ENCODE data around the gene HESX1.

Gene HESX1

GRCh38 chr3:57168151-57168550, 31.6 kb downstream of the HESX1 start:
- DNase-seq (ENCODE audit: low read depth), result no peak

- DNase-seq (ENCODE audit: low read depth), result no peak
Measured at GRCh38 chr3:57166660-57167059, 33.1 kb downstream of the HESX1 start.

- DNase-seq (ENCODE audit: low read depth), result no peak
Measured at GRCh38 chr3:57165641-57166040, 34.1 kb downstream of the HESX1 start.

GRCh38 chr3:57164657-57165573, 34.9 kb downstream of the HESX1 start, which contains the start of gene IL17RD:
TSS of gene IL17RD (minus strand) at chr3:57165353. CDS start at chr3:57165286, 67 bp downstream.
- DNase-seq (ENCODE audit: low read depth), result no peak

GRCh38 chr3:57164217-57164656, 35.5 kb downstream of the HESX1 start:
- DNase-seq (ENCODE audit: low read depth), result no peak

- no peak for DNase-seq (ENCODE audit: low read depth)
Measured at GRCh38 chr3:57163751-57164150, 36.0 kb downstream of the HESX1 start.

GRCh38 chr3:57161915-57162314, 37.9 kb downstream of the HESX1 start:
- no peak for DNase-seq (ENCODE audit: low read depth)

- DNase-seq (ENCODE audit: low read depth), result no peak
Measured at GRCh38 chr3:57160765-57161538, 38.8 kb downstream of the HESX1 start.

- DNase-seq (ENCODE audit: low read depth), result no peak
Measured at GRCh38 chr3:57160076-57160764, 39.6 kb downstream of the HESX1 start.

GRCh38 chr3:57158813-57159738, 40.7 kb downstream of the HESX1 start:
- DNase-seq (ENCODE audit: low read depth), result no peak

- DNase-seq (ENCODE audit: low read depth), result no peak
Measured at GRCh38 chr3:57158325-57158724, 41.5 kb downstream of the HESX1 start.

- DNase-seq (ENCODE audit: low read depth), result no peak
Measured at GRCh38 chr3:57157545-57157944, 42.2 kb downstream of the HESX1 start.

- DNase-seq (ENCODE audit: low read depth), result no peak
Measured at GRCh38 chr3:57155310-57155643, 44.5 kb downstream of the HESX1 start.

- no peak for DNase-seq (ENCODE audit: low read depth)
Measured at GRCh38 chr3:57154470-57155309, 45.1 kb downstream of the HESX1 start.

GRCh38 chr3:57152151-57153143, 47.3 kb downstream of the HESX1 start:
- DNase-seq (ENCODE audit: low read depth), result no peak

- DNase-seq (ENCODE audit: low read depth), result no peak
Measured at GRCh38 chr3:57151749-57152148, 48.0 kb downstream of the HESX1 start.

- no peak for DNase-seq (ENCODE audit: low read depth)
Measured at GRCh38 chr3:57151021-57151449, 48.7 kb downstream of the HESX1 start.

- DNase-seq (ENCODE audit: low read depth), result no peak
Measured at GRCh38 chr3:57150113-57150581, 49.6 kb downstream of the HESX1 start.

All from stimulated activated CD8-positive, alpha-beta memory T cell treated with anti-CD3 and anti-CD28 coated beads, Interleukin-15, amount 100 ng/mL, for 1 hour (primary cell).